ENCODE results near the gene ITPA.

DNA sequence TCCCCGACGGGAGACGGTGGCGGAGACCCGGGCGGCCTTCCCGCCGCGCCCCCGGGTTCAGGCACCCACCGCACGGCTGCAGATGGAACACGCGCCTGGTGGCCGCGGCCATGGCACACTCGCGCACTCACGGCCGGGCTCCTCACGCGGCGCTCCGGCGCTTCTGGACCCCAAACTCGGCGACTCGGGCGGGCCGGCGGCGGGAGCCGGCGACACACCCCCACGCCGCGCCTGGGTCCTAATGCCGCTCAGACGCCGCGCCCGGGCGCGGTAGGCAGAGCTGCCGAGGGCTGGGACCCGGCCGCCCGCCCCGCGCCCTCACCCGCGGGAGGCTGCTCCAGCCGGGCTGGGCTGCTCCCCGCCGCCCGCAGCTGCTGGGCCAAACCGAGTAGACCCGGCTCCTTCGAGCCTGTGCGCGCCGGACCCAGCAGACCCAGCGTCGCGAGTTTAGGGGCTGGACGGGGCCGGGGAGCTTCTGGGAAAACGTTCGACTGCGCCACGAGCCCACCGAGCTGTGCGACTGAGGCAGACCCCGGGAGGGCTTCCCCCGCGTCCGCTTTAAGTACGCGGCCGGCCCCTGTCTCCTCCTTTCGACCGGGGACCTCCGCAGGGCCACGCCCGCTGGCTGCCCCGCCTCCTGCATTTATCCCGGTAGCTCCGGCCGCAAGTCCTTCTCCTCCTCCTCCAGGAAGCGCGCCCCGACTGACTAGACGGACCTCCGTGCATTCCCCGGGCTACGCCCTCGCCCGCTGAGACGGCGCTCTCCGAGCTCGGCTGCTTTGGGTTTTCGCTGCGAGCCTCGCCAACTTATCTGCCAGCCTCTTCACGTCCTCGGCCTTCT, 29.9 kb downstream of the ITPA start, which contains the start of gene SLC4A11:
- TF ChIP-seq EZH2phosphoT487 (IDR thresholded peaks at IDR 0.05; ENCODE audit: unreplicated experiment) (no peak), POLR2AphosphoS5 (IDR thresholded peaks at IDR 0.05; ENCODE audit: low read depth) (peak; percentile 68), STAT1 (IDR thresholded peaks at IDR 0.05; ENCODE audit: unreplicated experiment) (no peak), NANOG (IDR thresholded peaks at IDR 0.05; ENCODE audit: borderline replicate concordance) (no peak), EZH2 (IDR thresholded peaks at IDR 0.05; ENCODE audit: low read depth, unreplicated experiment) (no peak), JUNB (IDR thresholded peaks at IDR 0.05; ENCODE audit: unreplicated experiment) (no peak), ZNF114 (CRISPR knock-in tag; IDR thresholded peaks at IDR 0.05) (no peak), REST (IDR thresholded peaks at IDR 0.05; ENCODE audit: unreplicated experiment) (no peak), CREB1 (CRISPR knock-in tag; IDR thresholded peaks at IDR 0.05; ENCODE audit: low read depth) (no peak), ZNF331 (CRISPR knock-in tag; IDR thresholded peaks at IDR 0.05; ENCODE audit: low read depth) (no peak)
- TF ChIP-seq, protein P1, sequence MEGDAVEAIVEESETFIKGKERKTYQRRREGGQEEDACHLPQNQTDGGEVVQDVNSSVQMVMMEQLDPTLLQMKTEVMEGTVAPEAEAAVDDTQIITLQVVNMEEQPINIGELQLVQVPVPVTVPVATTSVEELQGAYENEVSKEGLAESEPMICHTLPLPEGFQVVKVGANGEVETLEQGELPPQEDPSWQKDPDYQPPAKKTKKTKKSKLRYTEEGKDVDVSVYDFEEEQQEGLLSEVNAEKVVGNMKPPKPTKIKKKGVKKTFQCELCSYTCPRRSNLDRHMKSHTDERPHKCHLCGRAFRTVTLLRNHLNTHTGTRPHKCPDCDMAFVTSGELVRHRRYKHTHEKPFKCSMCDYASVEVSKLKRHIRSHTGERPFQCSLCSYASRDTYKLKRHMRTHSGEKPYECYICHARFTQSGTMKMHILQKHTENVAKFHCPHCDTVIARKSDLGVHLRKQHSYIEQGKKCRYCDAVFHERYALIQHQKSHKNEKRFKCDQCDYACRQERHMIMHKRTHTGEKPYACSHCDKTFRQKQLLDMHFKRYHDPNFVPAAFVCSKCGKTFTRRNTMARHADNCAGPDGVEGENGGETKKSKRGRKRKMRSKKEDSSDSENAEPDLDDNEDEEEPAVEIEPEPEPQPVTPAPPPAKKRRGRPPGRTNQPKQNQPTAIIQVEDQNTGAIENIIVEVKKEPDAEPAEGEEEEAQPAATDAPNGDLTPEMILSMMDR (conservative IDR thresholded peaks at IDR 0.05; ENCODE audit: low read depth in 2 of 2), result no peak
- TF ChIP-seq, protein P2, sequence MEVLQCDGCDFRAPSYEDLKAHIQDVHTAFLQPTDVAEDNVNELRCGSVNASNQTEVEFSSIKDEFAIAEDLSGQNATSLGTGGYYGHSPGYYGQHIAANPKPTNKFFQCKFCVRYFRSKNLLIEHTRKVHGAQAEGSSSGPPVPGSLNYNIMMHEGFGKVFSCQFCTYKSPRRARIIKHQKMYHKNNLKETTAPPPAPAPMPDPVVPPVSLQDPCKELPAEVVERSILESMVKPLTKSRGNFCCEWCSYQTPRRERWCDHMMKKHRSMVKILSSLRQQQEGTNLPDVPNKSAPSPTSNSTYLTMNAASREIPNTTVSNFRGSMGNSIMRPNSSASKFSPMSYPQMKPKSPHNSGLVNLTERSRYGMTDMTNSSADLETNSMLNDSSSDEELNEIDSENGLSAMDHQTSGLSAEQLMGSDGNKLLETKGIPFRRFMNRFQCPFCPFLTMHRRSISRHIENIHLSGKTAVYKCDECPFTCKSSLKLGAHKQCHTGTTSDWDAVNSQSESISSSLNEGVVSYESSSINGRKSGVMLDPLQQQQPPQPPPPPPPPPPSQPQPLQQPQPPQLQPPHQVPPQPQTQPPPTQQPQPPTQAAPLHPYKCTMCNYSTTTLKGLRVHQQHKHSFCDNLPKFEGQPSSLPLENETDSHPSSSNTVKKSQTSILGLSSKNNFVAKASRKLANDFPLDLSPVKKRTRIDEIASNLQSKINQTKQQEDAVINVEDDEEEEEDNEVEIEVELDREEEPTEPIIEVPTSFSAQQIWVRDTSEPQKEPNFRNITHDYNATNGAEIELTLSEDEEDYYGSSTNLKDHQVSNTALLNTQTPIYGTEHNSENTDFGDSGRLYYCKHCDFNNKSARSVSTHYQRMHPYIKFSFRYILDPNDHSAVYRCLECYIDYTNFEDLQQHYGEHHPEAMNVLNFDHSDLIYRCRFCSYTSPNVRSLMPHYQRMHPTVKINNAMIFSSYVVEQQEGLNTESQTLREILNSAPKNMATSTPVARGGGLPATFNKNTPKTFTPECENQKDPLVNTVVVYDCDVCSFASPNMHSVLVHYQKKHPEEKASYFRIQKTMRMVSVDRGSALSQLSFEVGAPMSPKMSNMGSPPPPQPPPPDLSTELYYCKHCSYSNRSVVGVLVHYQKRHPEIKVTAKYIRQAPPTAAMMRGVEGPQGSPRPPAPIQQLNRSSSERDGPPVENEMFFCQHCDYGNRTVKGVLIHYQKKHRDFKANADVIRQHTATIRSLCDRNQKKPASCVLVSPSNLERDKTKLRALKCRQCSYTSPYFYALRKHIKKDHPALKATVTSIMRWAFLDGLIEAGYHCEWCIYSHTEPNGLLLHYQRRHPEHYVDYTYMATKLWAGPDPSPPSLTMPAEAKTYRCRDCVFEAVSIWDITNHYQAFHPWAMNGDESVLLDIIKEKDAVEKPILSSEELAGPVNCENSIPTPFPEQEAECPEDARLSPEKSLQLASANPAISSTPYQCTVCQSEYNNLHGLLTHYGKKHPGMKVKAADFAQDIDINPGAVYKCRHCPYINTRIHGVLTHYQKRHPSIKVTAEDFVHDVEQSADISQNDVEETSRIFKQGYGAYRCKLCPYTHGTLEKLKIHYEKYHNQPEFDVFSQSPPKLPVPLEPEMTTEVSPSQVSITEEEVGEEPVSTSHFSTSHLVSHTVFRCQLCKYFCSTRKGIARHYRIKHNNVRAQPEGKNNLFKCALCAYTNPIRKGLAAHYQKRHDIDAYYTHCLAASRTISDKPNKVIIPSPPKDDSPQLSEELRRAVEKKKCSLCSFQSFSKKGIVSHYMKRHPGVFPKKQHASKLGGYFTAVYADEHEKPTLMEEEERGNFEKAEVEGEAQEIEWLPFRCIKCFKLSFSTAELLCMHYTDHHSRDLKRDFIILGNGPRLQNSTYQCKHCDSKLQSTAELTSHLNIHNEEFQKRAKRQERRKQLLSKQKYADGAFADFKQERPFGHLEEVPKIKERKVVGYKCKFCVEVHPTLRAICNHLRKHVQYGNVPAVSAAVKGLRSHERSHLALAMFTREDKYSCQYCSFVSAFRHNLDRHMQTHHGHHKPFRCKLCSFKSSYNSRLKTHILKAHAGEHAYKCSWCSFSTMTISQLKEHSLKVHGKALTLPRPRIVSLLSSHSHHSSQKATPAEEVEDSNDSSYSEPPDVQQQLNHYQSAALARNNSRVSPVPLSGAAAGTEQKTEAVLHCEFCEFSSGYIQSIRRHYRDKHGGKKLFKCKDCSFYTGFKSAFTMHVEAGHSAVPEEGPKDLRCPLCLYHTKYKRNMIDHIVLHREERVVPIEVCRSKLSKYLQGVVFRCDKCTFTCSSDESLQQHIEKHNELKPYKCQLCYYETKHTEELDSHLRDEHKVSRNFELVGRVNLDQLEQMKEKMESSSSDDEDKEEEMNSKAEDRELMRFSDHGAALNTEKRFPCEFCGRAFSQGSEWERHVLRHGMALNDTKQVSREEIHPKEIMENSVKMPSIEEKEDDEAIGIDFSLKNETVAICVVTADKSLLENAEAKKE (CRISPR knock-in tag; IDR thresholded peaks at IDR 0.05), result no peak
- TF ChIP-seq, protein P3, sequence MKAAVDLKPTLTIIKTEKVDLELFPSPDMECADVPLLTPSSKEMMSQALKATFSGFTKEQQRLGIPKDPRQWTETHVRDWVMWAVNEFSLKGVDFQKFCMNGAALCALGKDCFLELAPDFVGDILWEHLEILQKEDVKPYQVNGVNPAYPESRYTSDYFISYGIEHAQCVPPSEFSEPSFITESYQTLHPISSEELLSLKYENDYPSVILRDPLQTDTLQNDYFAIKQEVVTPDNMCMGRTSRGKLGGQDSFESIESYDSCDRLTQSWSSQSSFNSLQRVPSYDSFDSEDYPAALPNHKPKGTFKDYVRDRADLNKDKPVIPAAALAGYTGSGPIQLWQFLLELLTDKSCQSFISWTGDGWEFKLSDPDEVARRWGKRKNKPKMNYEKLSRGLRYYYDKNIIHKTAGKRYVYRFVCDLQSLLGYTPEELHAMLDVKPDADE (IDR thresholded peaks at IDR 0.05), result no peak

Data from GM23338 (cell line).